Embryonic facial prominence (tissue), 1 donor: Measurements from ENCODE around the gene DYSF.

Experiments
- DNase-seq: peaks from one replicate; pipeline ENCODE4 v3.0.0-alpha.2; 2016; ENCODE audit errors: extremely low spot score

The DYSF gene

DNA sequence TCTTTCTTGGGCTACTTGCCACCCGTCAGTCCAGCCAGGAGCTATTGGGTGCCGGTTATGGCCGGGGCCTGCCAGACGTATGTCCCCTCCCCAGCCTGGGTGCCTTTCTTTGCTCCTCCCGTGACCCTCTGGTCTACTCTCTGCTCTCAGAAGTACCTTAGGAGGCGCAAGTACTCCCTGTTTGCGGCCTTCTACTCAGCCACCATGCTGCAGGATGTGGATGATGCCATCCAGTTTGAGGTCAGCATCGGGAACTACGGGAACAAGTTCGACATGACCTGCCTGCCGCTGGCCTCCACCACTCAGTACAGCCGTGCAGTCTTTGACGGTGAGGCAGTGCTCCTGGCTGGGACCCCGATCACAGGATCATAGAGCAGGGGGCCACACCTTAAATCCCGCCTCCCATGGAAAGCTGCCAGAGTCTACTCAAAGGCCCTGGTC, 99.5 kb downstream of the DYSF start:
- DNase-seq: no peak

DNA sequence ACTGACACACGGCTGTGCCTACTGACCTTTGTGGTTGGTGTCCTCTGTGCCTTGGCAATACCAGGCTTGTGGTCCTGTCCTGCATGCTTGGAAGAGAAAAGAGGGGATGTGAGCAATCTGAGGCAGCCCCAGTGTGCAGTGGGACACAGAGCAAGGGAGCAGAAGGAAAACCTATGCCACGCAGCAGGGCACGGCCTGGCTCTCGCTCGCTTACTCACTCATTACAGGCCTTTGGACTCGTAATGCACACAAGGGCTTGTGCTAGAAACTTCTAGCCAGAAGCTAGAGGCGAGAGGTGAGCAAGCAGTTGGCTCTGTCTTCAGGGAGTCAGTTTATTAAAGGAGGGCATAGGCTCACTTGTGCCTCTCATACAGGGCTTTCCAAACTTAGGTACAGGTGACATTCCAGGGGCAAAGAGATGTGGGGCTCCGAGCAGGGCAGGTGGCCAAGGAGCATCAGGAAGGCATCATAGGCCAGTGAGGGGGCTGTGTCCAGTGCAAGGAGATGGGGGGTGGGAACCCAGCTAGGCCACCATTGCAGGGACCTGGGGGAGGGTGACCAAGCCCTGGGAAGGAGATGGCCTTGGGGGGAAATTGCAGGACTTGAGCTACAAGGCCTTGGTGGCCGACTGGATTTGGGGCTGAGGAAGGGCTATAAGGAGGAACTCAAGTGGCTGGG, 100.8 kb downstream of the DYSF start:
- no peak for DNase-seq

DNA sequence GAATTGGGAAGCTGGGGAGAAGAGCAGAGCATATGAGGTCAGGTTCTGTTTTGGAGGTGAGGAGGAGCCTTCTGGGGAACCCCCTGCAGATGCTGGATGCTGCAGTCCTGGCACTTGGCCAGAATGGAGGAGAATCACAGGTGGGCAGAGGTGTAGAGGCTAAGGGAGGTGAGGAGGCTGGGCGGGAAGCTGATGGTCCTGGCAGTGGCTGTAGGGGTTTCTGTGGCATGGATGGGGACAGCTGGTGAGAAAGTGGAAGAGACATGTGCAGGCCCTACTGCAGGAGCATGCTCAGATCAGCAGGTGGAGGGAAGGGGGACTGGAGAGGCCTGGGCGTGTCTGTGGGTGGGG, 101.3 kb downstream of the DYSF start:
- DNase-seq: no peak

DNA sequence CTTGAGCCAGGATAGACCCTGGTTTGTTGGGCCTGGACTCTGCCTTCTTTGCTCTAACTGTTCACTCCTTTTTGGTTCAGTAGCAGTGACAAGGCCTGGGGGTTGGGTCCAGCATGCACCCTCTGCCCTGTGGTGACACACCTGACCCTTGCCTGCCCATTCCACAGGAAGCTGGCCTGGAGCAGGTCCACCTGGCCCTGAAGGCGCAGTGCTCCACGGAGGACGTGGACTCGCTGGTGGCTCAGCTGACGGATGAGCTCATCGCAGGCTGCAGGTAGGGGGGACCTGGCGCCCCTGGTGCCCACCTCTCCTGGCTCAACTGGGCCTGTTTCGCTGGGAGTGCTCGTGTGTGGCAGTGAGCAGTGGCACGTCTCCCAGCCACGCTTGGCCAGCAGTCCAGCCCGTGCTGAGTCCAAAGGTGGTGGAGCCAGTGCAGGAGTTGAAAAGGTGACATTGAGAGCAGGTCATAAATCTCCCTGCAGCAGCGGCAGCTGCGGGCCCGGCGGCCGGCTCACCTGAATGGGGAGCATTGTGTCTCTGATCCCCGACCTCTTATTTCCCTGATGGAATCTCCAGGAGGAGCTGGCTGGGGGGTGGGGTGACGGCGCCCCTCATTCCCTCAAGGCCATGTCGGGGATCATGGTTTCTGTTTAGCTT, 102.6 kb downstream of the DYSF start:
- no peak for DNase-seq

DNA sequence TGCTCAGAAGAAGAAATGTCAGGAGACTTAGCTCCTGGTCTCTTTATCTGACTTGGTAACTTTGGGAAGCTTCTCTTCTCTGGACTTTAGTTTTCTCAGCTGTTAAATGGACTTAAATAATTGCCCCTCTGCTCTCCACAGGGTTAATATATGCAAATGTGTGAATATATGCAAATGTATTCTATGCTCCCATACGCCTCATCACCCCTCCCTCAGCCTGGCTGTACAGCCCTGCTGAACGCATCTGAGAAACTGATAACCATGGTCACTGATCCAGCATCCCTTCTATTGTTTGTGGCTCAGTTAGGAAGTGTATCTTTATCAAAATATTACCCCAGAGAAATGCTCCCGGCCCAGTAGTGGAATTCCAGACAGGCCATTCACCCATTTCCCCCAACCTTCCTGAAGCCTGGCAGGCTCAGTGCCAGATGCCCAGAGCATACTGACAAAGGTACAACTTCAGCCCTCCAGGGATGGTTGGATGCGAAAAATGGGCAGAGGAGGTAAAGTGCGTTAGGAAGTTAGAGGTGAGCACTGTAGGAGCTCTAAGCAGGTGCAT, 103.4 kb downstream of the DYSF start:
- no peak for DNase-seq

DNA sequence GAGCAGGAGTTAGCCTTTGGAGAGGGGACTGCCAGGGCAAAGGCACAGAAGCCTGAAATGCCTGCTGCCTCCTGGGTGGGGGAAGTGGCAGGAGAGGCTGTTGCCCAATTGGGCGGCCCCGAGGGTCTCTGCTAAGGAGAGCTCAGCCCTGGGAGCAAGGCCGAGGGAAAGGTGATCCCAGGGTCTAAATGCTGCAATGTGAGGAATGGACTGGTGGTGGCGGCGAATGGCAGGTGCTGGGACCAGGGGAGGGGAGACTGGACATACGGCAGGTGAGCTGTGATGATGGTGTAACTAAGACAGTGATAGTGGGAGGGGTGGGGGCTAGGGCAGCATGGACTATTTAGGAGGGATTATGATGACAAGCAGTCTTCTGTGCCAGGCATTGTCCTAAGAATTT, 104.0 kb downstream of the DYSF start:
- DNase-seq: no peak

DNA sequence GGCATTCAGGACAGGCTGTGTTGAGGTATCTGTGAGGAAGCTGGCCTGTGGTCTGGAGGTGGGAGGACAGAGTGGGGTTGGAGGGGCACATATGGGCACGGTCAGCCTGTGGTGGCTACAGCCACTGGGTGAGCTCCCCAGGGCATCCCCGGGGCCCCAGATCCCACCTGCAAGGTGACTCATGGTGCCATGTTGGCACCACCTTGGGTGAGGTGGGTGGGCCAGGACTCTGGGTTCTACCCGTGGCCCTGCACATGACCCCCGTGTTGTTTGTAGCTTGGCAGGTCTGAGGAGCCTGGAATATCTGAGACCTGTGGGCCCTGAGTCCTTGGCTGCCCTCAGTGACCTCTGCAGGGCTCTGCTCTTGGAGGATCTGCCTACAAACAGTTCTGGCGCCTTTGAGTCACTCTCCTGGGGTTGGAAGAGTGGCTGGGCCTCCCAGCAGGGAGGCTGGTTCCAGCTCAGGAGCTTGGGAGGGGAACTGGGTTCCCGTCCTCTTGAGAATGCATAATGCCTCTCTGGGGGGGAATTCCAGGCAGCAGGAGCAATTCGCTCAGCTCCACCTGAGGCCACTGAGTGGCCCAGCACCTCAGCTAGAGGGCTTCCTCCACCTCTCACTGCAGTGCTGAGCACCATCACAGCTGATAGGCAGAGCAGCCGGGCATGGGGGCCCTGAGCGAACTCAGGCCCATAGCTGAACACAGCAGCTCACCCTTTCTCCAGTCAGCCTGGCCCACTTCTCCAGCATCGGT, 105.1 kb downstream of the DYSF start:
- no peak for DNase-seq

DNA sequence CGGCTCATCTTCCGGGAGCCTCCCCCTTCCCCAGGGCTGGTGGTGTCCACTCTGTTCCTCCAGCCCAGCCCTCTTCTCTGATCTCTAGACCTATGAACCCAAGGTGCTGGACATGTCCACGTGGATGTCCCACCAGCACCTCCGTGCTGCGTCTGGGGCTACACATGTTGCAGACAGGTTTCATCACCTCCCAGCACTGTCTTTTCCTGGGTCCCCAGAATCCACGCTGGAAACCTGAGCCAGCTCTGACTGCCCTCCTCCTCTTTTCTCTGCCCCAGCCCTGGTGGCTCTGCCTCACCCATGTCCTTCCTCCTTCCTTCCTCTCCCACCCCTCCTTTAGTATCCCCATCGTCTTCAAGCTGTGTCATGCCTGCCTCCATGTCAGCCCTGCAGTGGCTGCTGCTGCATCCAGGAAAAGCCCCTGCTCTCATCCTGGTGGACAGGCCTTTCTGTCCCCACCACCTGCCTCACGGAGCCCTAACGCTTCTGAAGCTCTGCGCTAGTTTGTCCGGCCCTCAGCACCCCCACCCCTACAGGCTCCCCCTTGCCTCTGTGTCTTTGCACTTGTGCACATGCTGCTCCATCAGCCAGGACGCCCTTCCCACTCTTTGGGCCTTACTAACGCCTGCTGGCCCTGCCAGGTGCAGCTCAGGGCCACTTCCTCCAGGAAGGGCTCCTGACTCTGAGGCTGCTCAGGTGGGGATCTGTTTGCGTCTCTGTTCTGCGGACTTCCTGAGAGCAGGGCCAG, 105.9 kb downstream of the DYSF start:
- no peak for DNase-seq

DNA sequence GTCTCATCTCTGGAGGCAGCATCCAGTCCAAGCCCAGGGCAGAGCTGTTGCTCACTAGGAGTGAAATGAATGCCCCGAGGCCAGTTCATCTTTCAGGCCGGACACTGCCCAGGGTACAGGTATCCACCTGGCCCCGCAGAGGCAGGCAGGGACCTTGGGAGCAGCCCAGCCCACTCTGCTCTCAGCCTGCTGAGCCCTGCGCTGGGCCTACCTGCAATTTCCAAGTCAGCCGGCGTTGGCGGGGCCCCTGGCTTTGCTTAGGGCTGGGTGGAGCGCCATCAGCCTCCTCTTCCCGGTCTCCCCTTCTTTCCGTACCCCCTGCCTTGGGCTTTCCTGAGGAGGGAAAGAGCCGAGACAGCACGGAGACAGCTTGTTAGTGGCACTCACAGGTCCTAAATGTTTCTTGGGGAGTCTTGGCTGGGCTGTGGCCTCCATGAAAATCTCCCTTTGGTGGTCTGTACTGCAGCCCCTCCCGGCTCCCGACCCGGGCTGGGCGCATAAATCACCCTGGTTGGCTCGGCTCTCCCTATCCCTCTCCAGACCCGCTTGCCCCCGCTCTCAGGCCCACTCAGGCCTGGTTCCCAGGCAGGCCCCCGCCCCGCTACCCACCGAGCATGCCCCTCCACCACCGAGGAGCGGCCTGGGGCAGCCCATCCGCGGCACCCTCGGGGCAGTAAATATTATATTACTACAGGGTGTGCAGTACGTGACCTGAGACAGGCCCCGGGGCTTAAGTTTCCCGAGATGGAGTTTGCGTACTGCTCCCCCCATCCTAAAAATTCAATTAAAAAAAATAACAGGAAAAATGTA, 106.7 kb downstream of the DYSF start:
- DNase-seq: no peak

DNA sequence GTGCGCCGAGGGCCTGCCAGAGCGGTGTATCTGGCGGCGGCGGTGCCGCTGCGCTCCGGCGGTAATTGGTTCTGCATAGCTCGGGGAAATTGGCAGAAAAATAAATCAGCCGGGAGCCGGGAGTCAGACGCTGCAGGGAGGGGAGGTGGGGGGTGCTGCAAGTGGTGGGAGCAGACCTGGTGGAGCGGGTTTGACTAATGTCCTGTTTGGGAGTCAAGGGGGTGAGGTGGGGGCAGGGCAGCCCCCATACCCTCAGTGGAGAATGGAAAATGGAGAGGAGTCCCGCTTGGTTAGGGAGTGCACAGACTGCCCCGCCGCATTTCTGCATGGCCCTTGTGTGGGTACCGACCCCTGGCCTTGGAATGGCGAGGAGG, 107.3 kb downstream of the DYSF start:
- peak; percentile 73 for DNase-seq

DNA sequence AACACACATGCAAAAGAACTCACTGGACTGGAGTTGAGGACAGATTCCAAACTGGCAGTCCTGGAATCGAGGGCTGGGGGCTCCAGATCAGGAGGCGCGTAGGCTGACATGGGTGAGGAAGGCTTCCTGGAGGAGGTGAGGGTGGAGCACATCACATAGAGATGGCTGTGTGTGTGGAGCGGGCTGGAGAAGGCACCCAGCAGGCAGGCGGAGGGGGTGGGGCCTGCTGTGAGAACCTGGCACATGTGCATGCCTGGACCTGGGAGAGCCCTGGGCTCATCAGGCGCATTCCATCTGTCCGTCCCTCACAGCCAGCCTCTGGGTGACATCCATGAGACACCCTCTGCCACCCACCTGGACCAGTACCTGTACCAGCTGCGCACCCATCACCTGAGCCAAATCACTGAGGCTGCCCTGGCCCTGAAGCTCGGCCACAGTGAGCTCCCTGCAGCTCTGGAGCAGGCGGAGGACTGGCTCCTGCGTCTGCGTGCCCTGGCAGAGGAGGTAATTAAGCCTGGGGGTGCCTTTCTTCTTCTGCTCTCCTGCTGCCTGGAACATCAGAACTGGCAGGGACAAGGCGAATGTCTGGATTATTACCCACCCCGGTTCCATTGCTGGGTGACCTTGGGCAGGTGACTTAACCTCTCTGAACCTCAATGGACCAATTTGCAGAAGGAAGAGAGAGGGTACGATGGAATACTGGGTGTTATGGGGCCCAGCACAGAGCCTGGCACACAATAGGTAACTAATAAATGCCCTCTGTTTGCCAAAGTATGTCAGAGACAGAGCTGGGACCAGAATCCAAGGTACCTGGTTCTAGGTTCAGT, 108.3 kb downstream of the DYSF start:
- DNase-seq: no peak

DNA sequence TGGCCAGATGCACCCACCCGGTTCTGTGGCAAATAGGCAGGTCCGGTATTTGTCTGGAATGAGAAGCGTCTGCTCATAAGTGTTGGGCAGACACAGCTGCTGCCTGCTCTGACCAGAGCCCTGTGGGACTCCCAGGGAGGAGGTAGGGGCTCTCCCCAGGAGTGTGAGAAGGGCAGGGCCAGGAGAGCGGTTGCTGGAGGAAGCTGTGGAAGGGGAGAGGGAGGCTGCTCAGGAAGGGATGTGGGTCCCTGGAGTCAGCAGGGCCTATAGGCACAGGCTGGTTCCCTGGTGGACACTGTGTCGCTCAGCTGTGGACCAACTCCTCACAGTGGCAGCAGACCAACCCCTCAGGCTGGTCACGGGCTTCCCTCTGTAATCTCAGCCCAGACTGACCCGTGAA, 109.2 kb downstream of the DYSF start:
- DNase-seq: no peak

DNA sequence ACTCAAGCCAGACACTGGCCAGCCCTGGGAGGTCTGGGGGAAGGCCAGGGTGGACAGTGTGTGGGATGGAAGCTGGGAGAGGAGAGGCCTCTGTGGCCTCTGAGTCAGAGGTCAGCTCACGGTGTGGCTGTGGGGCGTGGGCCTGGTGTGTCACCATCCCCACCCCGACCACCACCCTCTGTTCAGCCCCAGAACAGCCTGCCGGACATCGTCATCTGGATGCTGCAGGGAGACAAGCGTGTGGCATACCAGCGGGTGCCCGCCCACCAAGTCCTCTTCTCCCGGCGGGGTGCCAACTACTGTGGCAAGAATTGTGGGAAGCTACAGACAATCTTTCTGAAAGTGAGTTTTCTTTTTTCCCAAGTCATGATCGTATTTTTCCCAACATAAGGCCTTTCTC, 110.5 kb downstream of the DYSF start:
- DNase-seq: no peak

DNA sequence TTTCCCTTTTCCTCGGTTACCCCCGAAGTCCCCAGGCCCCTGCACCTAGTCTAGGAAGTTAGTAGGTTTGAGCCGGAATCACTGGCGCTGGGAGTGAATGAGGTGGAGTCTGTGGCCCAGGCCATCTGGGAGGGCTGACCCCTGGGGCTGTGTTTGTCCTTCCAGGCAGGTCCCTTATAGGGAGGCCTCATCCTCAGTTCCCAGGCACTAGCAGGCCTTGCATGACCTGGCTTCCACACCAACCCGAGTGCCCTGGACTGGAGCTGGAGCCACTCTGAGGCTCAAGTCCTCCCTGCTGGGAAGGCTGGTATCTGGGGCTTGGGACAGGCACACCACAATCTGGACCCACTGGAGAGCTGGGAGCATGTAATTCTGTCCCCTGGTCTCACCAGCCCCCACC, 111.0 kb downstream of the DYSF start:
- no peak for DNase-seq

DNA sequence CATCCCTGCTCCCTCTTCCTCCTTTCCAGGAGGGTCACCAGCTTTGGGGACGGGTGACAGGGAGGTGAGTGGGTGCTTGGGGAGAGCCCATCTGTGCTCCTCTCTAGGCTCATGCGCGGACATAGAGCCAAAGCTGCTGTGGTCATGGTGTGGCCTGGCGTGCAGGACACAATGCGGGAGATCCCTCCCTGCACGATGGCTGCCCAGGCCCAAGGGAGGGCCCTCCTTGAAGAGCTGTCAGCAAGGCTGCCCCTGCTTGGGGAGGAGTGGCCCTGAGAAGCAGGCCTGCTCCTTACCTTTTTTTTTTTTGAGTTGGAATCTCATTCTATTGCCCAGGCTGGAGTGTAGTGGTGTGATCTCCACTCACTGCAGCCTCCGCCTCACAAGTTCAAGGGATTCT, 111.4 kb downstream of the DYSF start:
- DNase-seq: no peak

DNA sequence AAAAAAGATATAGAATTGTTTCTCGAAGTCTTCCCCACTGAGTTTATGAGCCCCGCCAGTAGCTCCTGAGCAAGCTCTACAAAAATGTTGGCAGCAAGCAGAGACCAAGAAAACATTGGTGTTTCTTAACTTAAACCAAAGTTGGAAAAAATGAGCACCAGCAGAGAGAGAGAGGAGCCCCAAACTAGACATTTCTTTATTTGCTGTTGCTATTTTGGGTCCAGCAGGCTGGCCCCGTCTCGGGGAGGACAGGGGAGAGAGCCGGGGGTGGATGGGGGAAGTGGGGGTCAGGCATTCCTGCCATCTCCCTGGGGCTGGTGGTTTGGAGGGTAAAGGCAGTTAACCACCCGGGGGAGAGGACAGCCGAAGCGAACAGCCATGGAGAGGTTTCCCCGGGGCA, 113.0 kb downstream of the DYSF start:
- no peak for DNase-seq

DNA sequence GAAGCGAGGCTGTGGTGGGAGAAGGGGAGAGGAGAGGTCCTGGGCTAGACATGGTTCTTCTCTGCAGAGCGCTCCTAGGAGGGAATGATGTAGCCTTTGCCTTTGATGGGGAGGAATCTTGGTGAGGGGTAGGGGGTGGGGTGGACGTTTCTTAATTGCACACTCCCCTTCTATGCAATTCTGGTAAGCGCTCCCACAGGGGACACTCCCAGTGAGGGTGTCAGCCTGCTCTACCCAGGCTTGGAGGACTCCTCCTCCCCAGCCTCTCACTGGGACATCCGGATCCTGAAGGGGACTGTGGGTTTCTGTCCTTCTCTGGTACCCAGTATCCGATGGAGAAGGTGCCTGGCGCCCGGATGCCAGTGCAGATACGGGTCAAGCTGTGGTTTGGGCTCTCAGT, 114.3 kb downstream of the DYSF start:
- DNase-seq: no peak

DNA sequence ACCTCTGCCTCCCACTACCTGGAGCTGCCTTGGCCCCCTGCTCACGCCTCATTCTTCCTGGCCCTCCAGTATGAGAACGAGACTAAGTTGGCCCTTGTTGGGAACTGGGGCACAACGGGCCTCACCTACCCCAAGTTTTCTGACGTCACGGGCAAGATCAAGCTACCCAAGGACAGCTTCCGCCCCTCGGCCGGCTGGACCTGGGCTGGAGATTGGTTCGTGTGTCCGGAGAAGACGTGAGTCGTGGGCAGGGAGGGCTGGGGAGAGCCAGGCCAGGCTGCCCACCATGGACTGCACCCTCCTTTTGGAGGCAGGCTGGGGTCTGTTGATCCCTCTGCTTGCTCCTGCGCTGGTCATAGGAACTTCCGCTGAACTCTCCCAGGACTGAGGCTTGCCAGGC, 114.7 kb downstream of the DYSF start:
- DNase-seq: no peak

DNA sequence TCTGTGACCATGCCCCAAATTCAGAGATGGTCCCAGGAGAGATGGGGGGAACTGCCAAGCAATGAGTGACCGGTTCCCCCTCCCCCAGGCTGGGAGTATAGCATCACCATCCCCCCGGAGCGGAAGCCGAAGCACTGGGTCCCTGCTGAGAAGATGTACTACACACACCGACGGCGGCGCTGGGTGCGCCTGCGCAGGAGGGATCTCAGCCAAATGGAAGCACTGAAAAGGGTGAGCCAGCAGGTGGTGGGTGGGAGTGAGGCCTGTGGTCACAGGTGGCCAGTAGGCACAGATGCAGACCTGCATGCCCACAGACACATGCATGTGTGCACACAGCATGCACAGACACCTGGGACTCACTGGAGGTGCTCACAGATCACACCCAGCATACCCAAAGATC, 117.2 kb downstream of the DYSF start:
- DNase-seq: no peak

DNA sequence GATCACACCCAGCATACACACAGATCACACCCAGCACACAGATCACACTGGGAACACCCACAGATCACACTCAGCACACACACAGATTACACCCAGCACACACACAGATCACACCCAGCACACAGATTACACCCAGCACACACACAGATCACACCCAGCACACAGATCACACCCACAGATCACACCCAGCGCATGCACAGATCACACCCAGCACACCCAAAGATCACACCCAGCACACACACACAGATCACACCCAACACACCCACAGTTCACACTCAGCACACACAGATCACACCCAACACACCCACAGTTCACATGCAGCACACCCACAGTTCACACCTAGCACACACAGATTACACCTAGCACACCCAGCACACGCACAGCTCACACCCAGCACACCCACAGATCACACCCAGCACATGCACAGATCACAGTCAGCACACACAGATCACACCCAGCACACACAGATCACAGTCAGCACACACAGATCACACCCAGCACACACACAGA, 117.6 kb downstream of the DYSF start:
- no peak for DNase-seq
